ENCODE measurements around the gene CCDC93.
"Not testable (repeated sequence)": the region's sequence is repeated elsewhere in the genome, so short reads cannot be mapped to it uniquely, and the experiment has no call there.

CCDC93 gene

DNA sequence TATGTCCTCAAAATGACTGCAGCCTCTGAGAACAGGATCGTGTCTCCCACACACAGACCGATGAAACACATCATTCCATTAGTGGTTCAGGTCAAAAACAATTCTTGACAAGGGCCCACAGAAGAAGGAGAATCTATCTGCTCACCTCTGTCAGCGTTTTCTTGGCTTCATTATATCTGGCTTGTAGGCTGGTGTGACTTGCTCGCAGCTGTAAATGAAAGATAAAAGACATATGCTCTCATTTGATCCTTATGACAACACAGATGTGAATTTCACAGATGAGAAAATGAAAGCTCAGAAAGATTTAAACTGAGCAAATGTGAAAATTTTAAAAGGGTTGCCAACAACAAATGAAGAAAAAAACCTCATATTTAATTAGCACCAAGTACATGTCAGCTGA lies 61.6 kb downstream of the CCDC93 start:
- DNase-seq: no peak

GRCh38 chr2:117949806-117950205 lies 64.1 kb downstream of the CCDC93 start:
- peak; percentile 56 for DNase-seq

- peak; percentile 82 for DNase-seq
These were observed 65.3 kb downstream of the CCDC93 start for GRCh38 chr2:117948615-117949014.

DNA sequence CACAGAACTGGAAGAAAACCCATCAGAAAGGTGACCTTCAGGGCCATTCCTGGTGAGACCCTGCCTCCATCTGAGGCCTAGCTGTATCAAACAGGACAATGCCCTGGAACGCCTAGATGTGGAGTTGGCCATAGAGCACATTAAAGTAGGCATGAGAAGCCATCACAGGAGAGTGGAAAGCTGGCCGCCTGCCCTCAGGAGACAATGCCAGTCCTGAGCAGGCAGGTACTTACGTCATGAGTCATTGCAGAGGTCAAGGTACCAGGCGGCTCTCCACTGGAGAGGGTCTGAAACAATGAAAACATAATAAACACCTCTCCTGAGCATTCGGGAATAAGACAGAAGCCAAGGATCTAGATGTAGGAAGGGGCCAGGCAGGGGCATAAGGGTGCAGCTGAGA lies 68.6 kb downstream of the CCDC93 start:
- DNase-seq: no peak

DNA sequence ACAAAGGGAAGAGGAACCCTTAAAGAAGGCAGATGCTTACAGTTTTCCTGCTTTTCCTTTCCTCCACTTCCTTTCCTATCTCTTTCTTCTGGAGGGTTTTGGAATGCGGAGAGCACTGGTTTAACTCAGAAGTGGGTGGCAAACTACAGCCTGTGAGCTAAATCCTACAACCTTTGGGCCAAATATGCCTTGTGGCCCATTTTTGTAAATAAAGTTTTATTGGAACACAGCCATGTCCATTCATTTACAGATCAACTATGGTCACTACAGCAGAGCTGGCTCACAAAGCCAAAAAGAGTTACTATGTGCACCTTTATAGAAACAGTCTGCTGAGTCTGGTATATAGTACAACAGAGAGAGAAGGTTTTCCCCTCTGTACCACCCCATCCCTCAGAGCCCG lies 69.1 kb downstream of the CCDC93 start:
- DNase-seq: no peak

- no peak for DNase-seq
These were observed 70.7 kb downstream of the CCDC93 start for GRCh38 chr2:117943013-117943672.

GRCh38 chr2:117942551-117942950 lies 71.3 kb downstream of the CCDC93 start:
- no peak for DNase-seq

- no peak for DNase-seq
These were observed 72.2 kb downstream of the CCDC93 start for GRCh38 chr2:117941693-117942092.

DNA sequence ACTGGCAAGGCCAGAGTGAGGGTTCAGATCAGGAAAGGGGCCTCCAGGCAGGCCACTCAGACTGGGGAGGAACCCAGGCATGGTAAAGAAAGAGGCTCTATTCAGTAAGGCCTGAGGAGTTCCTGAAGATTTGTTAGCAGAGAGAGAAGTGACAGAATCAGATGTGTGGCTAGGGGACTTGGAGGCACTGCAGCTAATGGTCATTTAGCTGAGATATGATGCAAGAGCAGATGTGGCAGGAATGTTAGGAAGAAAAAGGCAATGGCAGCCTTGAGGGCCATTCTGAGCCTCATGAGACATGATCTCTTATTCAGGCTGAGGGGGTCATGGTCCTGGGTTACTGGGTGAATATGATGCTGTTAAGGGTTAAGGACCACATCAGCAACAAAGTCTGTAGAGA lies 73.4 kb downstream of the CCDC93 start:
- DNase-seq: no peak

DNA sequence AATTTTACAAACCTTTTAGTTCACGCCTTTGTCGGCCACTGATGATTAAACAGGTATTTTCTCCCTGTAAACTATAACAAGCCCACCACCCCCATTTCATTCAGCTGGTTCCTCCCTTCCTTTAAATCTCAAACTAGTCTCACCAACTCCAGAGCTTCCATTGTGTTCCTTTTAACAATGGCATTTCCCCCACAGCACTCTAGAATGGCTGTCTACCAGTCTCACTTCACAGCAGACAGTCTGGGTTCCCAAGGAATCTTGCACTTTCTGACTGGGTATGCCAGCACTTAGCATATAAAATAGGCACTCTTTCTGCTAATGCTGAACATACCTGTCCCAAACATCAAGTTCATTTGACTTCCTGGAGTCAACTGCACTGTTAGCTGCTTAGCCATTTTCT lies 75.3 kb downstream of the CCDC93 start:
- no peak for DNase-seq

DNA sequence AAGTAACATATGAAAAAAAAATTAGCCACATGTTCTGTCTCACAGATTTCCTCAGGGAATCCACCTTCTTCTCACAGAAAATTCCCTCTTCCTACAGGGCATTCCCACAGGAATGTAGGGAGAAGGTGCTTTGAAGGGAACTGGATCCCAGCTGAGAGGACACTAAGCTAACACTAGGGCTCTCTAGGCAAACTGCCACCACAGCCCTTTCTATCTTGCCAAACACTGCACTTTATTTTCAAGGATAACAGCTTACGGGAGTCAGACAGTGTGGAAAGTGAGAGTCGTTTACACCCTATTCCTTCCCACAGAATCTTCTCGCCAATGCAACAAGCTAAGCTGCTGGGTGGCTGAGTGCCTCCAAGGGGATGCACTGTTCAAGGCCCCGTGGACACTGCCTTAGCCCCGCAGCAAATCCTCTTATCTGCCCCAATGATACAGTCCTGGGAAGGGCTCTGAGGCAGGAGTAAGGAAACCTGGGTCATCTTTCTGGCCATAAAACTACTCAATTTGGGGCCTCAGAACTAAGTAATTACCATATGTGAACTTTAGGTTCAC lies 76.9 kb downstream of the CCDC93 start:
- DNase-seq: no peak

GRCh38 chr2:117935954-117936353 lies 77.9 kb downstream of the CCDC93 start:
- no peak for DNase-seq

GRCh38 chr2:117935456-117935855 lies 78.4 kb downstream of the CCDC93 start:
- DNase-seq: no peak

DNA sequence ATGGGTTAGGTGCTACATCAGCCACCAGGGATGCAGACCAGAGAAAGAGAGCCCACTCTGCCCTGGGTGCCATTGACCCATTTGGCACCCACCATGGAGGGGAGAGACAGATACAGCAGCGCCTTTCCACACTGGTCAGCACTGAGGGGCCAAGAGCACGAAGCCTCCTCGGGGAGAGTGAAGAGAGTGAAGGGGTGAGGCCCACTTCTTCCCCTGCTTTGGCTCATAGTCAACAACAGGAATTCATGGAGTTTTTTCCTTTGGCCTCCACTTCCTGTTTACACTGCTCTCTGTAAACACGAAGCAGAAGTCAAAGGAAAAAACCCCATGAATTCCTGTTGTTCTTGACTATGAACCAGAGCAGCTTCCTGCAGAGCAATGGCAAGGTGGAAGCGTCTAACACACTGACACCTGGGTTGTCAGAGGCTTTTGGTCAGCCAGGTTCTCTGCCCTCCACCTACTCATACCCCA lies 80.0 kb downstream of the CCDC93 start:
- DNase-seq: peak; percentile 3

- DNase-seq: no peak
These were observed 81.9 kb downstream of the CCDC93 start for GRCh38 chr2:117931978-117932377.

- no peak for DNase-seq
These were observed 82.6 kb downstream of the CCDC93 start for GRCh38 chr2:117931266-117931665.

GRCh38 chr2:117930775-117931174 lies 83.1 kb downstream of the CCDC93 start:
- DNase-seq: no peak

DNA sequence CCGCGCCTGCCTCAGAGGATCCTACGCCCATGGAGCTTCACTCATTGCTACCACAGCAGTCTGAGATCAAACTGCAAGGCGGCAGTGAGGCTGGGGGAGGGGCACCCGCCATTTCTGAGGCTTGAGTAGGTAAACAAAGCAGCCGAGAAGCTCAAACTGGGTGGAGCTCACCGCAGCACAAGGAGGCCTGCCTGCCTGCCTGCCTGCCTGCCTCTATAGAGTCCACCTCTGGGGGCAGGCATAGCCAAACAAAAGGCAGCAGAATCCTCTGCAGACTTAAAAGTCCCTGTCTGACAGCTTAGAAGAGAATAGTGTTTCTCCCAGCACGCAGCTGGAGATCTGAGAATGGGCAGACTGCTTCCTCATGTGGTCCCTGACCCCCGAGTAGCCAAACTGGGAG lies 90.4 kb downstream of the CCDC93 start:
- not testable (repeated sequence) for DNase-seq

GRCh38 chr2:117921520-117921919 lies 92.3 kb downstream of the CCDC93 start:
- DNase-seq: no peak

DNA sequence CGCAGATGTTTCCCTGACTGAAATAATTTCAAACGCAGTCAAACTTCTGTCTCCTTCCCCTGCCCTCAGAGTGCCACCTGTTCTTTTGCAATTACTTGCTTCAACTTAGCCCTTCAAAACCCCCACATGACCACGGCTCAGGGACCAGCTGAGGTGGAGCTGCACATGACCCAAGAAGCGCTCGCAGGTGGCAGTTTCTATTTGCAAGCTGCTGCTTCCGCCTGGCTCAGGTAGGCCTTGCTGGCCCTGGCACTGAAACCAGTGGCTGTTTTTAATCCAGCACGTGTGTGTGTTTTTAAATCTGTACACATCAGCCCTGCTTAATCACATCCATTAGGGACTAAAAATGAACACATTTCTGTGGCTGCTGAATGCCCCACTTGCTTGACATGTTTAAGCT lies 95.3 kb downstream of the CCDC93 start:
- DNase-seq: no peak

DNA sequence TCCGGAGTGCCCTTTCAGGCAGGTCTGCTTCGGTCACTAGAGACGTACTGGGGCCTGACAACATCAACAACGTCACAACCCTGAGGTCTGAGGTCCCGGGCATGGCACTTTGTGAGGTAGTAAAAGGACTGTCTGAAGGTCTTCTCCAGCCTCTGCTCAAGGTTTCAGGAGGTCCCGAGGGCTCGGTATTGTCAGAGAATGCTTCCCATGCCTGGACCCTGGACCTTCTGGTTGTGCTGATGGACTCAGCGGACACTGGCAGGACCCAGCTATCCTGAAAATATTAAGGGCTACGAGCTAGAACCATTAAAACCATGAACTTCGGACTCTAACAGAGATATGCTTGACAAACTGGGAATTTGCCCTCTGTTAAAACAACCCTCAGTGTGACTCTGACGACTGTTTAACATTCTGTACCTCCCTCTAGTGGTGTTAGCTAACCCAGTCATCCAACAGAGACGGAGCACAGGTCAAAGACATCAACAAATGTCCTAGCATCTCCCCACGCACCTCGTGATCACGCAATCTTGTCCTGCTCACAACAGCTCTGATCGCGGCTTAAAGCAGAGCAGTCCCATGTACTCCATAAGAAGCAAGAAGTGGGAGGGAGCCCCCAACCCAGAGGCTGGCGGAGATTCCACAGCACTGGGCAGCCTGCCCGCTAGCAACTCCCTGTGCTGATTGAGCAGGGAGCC lies 96.5 kb downstream of the CCDC93 start:
- DNase-seq: no peak

DNA sequence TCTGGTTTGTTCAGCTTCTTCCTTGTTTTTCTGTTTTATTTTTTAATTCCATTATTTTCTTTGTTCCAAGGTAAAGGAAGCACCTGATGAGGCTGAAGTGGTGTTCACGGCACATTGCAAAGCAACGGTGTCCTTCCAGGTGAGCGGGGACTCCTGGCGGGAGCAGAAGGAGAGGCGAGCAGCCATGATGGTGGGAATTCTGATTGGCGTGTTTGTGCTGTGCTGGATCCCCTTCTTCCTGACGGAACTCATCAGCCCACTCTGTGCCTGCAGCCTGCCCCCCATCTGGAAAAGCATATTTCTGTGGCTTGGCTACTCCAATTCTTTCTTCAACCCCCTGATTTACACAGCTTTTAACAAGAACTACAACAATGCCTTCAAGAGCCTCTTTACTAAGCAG lies 110.9 kb downstream of the CCDC93 start:
- DNase-seq: no peak

DNA sequence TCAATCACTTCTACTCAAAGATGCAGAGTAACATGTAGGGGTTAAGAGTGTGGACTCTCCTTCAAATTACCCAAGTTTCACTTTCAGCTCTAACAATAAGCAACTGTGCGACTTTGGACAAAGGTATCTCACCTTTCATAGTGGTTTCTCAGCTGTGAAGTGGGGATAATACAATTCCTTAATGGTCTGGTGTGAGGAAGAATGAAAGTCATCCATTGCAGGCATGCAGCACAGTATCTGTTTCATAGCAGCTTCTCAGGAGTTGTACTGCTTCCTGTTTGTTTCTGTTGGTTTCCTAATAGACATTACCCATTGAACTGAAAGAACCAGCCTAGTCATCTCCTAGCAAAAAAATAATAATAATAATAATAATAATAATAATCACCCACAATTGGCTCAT lies 125.0 kb downstream of the CCDC93 start:
- DNase-seq: no peak

DNA sequence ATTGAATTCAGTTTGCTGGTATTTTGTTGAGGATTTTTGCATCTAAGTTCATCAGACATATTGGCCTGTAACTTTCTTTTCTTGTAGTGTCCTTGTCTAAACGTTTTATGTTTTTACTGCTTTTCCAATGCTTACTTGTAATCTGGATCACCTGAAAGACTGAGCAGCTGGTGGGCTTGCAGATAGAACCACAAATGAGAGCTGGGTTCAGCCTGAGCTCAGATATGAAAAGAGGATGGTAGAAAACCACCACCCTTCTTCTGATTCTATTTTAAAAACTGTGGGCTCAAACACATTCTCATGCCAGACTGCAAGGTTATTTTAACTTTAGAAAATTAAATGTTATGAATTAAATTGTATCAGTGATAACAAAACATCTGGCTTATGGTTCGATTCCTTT lies 128.6 kb downstream of the CCDC93 start:
- DNase-seq: no peak

- DNase-seq: no peak
These were observed 134.9 kb downstream of the CCDC93 start for GRCh38 chr2:117879003-117879402.

Data from NCI-H69 (cell line).